GM11168 (cell line): ENCODE data around the gene OGDHL.
"Not testable (repeated sequence)": the region's sequence is repeated elsewhere in the genome, so short reads cannot be mapped to it uniquely, and the experiment has no call there.

Experiments used
- in situ Hi-C: fragments of 300-500 bp; cut with MboI; formaldehyde crosslinking; loops from one replicate; pipeline ENCODE4 v1.12.0; 2022; ENCODE audit warnings: low sequenced_read_pairs; ENCODE audit not compliant: unreplicated experiment

Gene OGDHL

GRCh38 chr10:49761789-49762565 is at the start of gene OGDHL:
Gene OGDHL (minus strand): TSS chr10:49762323. CDS start chr10:49758592, 3,731 bp downstream.
- in situ Hi-C loops, result no loop called here

- in situ Hi-C loops, result no loop called here
Observed at GRCh38 chr10:49803988-49804387, 41.9 kb upstream of the OGDHL start.

GRCh38 chr10:49798275-49798674 is 36.2 kb upstream of the OGDHL start:
- in situ Hi-C loops, result no loop called here

DNA sequence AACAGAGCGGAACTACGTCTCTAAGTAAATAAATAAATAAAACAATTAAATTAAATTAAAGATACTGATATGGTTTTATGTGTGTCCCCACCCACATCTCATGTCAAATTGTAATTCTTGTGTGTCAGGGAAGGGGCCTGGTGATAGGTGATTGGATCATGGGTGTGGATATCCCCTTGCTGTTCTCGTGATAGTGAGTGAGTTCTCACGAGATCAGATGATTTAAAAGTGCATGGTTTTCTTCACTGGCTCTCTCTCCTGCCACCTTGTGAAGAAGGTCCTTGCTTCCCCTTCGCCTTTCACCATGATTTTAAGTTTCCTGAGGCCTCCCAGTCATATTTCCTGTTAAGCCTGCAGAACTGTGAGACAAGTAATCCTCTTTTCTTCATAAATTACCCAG is 29.0 kb upstream of the OGDHL start:
- in situ Hi-C loops, result no loop called here

DNA sequence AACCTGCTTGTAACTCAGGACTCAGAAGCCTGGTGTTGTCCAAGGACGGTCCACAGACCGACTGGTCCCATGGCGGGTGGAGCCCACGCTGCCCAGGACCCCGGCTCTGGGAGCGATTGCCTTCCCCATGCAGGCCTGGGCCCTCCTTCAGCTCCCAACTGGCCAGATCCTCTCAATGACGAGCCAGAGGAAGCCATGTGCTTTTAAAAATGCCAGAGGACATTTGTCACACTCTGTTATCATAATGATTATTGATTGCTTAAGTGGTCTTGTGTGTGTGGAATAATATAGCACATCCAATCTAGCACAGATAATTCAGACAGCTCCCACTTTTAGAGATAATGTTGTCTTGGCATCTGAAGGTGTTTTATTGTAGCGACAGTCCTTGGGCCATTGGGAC is 22.6 kb upstream of the OGDHL start:
- in situ Hi-C loops, result no loop called here

- in situ Hi-C loops, result no loop called here
Observed at GRCh38 chr10:49783645-49784044, 21.5 kb upstream of the OGDHL start.

DNA sequence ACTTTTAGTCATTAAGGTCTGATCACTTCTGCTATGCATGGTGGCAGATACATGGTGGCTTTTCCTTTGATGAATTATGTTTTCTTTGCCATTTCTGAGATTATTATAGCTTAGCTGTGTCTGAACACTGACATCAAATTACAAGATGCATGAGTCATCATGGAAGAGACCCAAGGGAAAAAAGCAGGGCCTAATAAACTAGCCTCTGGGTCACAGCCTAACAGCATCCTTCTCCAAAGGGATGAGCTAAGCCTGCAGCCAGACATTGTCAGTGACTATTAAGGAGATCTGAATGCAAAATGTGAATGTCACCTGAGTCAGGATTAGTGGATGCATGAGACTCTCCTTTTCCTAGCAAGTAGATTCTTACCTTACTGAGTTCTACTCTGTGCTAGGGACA is 19.1 kb upstream of the OGDHL start:
- in situ Hi-C loops, result no loop called here

GRCh38 chr10:49778197-49778596 is 16.1 kb upstream of the OGDHL start:
- in situ Hi-C loops, result no loop called here

- in situ Hi-C loops, result no loop called here
Observed at GRCh38 chr10:49776851-49777250, 14.7 kb upstream of the OGDHL start.

GRCh38 chr10:49775014-49775413 is 12.9 kb upstream of the OGDHL start:
- in situ Hi-C loops, result no loop called here

GRCh38 chr10:49772944-49773343 is 10.8 kb upstream of the OGDHL start:
- in situ Hi-C loops, result not testable (repeated sequence)

- in situ Hi-C loops, result not testable (repeated sequence)
Observed at GRCh38 chr10:49771046-49771445, 8.9 kb upstream of the OGDHL start.

DNA sequence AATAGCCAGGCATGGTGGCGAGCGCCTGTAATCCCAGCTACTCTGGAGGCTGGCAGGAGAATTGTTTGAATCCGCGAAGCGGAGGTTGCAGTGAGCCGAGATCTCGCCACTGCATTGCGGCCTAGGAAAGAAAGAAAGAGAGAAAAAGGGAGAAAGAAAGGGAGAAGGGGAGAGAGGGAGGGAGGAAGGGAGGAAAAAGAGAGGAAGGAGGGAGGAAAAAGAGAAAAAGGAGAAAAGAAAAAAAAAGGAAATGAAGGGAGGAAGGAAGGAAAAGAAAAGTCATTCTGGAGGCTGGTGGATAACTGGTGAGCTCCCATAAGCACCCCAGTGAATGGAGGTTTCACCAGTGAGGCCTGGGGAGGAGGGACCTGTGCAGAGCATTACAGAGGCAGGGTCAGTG is 7.6 kb upstream of the OGDHL start:
- in situ Hi-C loops, result no loop called here

DNA sequence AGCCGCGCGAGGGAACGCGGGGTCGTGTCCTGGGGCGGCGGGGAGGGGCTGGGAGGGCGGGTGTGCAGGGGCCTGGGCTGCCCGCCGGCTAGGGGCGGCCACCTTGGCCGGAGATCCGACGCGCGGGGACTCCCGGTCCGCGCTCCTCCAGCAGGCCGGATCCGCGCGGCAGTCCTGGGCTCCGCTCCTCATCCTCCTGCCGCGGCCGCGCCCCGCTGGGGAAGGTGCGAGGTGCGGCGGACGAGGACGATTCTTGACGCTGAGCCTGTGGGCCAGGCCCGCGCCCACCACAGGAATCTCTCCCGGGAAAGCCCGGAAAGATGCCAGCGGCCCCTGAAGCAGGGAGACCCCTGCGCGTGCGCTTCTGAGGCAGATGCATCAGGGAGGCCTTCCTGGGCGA is 6.6 kb upstream of the OGDHL start:
- in situ Hi-C loops, result no loop called here

GRCh38 chr10:49768329-49768728 is 6.2 kb upstream of the OGDHL start:
- in situ Hi-C loops, result no loop called here

DNA sequence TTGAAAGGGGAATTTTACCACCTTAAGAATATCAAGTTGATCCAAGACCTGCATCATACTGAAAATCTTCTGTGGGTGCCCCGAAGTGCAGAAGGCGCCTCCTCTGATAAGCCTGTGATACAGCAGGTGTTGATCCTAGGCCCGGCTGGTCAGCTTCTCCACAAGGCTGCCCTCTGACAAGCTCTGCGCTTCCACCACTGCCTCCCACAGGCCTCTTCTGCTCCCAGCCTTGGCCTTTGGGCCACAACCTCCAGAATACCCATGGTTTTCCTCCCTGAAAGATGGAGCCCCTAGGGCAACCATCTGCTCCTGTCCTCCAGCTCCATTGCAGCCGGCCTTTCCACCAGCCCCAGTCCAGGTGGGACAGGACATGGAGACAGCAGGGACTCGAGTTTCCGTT is 5.6 kb upstream of the OGDHL start:
- in situ Hi-C loops, result no loop called here

DNA sequence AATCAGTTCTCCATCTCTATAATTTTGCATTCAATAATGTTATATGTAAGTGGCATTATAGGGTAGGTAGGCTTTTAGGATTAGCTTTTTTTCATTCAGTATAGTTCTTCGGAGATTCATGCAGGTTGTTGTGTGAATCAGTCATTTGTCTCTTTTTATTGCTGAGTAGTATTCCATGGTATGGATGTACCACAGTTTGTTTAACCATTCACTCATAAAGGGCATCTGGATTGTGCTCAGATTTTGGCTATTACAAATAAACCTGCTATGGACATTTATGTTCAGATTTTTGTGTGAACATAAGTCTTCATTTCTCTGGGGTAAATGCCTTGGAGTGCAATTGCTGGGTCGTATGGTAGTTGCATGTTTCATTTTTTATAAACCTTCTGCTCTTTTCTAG is 4.4 kb upstream of the OGDHL start:
- in situ Hi-C loops, result no loop called here

DNA sequence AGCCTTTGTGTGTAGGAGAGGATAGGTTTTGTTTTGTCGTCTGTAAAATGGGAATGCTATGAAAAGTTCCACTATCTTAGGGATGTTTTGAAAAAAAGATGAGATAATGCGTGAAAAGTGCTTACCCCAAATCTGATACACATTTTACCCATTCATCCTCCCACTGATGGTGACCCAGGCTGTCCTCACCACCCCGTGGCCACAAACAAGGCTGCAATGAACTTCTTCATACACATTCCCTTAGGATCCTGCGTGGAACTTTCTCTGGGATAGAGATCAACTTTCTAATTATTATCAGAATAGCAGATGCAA is 399 bp upstream of the OGDHL start:
- in situ Hi-C loops, result no loop called here

DNA sequence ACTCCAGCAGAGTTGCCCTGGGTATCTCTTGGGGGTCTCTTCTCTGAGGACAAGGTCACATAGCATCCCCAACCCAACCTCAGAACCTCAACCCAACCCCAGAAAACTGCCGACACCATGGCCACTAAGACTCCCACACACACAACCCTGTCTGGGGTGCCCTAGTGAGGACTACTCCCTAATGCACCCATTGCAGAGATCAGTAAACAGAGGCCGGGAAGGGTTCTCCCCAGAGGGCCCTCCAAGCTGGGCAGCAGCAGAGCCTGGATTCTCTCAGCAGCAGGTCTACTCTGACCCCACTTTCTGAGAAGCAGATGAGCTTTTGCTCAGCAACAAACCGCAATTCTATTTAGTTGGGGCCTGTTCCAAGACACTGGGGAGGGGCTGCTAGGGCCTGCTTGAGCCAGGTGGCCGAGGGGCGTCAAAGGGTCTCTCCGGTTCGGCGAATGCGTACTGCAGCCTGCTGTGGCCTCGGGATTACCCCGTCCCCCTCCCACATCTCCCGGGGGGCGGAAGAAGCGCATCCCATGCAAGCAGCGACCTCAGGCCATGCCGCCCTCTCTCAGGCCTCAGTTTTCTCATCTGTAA is 828 bp downstream of the OGDHL start:
- in situ Hi-C loops, result no loop called here

DNA sequence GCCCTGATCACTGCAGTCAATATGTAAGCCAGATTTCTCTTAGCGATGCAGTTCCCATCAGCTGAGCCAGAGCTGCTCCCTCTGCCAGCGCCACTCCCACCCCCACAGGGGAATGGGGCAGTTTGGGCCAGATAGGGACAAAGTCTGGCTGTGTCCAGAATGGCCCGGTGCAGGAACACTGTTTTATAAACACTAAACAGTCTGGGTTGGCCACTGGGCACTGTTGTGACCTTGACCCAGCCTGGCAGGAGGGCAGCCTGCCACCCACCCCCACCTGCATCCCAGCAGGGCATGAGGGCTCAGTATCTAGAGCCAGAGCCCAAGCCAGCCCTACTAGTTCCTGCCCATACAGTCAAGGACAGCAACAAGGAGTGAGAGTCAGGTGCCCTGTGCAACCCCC is 1.3 kb downstream of the OGDHL start:
- in situ Hi-C loops, result no loop called here

GRCh38 chr10:49759787-49760551 is 2.2 kb downstream of the OGDHL start:
- in situ Hi-C loops, result no loop called here
